ENCODE measurements around the gene SOX1. TPM values are rescaled to one million over a fixed set of nuclear protein-coding genes. Genes with fewer than 3 reads are reported as not detected.

The SOX1 gene
- total RNA-seq, 1 donor, result not detected

- H3K36me3 ChIP-seq (ENCODE audit: insufficient read depth, low read length), result no peaks in the 10 kb centered on the region
- H3K4me3 ChIP-seq (ENCODE audit: insufficient read depth, low read length), result no peak overlapping the region
- H3K4me1 ChIP-seq (ENCODE audit: insufficient read depth, low read length), result no peaks in the 10 kb centered on the region
- no peaks in the 10 kb centered on the region for H4K20me1 ChIP-seq (ENCODE audit: insufficient read depth, low read length)
- no peak overlapping the region for H3K27ac ChIP-seq (ENCODE audit: low read depth, low read length)
- H3K4me2 ChIP-seq (ENCODE audit: insufficient read depth, low read length), result no peak overlapping the region
- H3K9me3 ChIP-seq (ENCODE audit: low read depth, low read length), result no peaks in the 10 kb centered on the region
- no peak for TF ChIP-seq CTCF (IDR thresholded peaks at IDR 0.05; ENCODE audit: extremely low read depth, low read depth, low read length)
- no peaks in the 10 kb centered on the region for H3K79me2 ChIP-seq (ENCODE audit: insufficient read depth, low read length)
- peaks cover 86% of the 10 kb centered on the region for H3K27me3 ChIP-seq (ENCODE audit: insufficient read depth, low read length)
- peak; percentile 80 for DNase-seq (ENCODE audit: insufficient read length, low spot score, missing footprints)
- no peak overlapping the region for H2AFZ ChIP-seq (ENCODE audit: low read length)
Observed at GRCh38 chr13:112061367-112062061, 5.4 kb upstream of the SOX1 start.

GRCh38 chr13:112062072-112062567, 4.8 kb upstream of the SOX1 start:
- peaks cover 85% of the 10 kb centered on the region for H3K27me3 ChIP-seq (ENCODE audit: insufficient read depth, low read length)
- H3K27ac ChIP-seq (ENCODE audit: low read depth, low read length), result no peak overlapping the region
- H3K4me3 ChIP-seq (ENCODE audit: insufficient read depth, low read length), result no peak overlapping the region
- no peak overlapping the region for H3K4me2 ChIP-seq (ENCODE audit: insufficient read depth, low read length)
- no peaks in the 10 kb centered on the region for H3K4me1 ChIP-seq (ENCODE audit: insufficient read depth, low read length)
- no peaks in the 10 kb centered on the region for H3K9me3 ChIP-seq (ENCODE audit: low read depth, low read length)
- H3K36me3 ChIP-seq (ENCODE audit: insufficient read depth, low read length), result no peaks in the 10 kb centered on the region
- H4K20me1 ChIP-seq (ENCODE audit: insufficient read depth, low read length), result no peaks in the 10 kb centered on the region
- DNase-seq (ENCODE audit: insufficient read length, low spot score, missing footprints), result peak; percentile 50
- no peak for TF ChIP-seq CTCF (IDR thresholded peaks at IDR 0.05; ENCODE audit: extremely low read depth, low read depth, low read length)
- H2AFZ ChIP-seq (ENCODE audit: low read length), result no peak overlapping the region
- H3K79me2 ChIP-seq (ENCODE audit: insufficient read depth, low read length), result no peaks in the 10 kb centered on the region

DNA sequence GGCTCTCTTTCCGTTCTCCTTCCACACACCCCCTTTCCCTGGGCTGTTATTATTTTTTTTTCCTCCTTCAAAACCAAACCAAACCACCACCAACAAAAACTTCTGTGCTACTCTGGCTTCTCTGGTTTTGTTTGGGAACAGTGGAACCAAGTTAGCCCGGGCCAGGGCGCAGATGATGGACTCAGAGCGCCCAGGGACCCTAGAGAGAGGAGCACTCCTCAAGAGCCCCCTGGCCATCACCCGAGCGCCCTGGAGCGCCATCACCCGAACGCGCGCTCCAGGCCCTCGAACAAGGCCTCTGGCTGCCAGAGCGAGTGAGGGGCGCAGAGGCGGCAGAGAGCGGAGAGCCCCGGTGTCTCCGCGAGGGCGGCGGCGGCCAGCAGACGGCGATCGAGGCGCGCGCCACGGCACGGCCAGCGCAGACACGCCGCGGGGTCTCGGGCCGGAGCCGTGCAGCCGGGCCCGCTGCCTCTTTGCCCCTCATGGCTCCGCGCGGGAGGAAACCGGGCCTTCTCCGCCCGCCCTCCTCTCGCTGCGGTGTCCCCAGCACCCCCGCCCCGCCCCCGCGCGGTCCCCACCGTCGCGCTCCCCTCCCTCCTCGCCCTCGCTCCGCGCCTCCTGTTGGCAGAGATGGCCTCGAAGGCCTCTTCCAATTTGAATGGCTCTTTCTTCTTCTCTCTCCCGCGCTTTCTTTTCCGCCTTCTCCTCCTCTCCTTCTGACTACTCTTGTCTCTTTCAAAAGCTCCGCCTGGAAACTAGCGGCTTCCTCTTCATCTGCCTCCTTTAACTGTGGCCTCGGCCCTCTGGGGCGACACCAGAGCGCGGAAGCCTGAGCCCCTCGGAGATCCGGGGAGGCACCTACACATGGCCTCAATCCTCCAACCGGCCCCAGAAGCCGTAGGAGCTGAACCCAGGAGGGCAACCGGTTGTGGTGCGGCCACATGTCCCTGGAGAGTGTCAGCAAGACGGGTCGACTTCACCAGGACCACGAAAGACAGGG, 4.1 kb upstream of the SOX1 start:
- H3K27me3 ChIP-seq (ENCODE audit: insufficient read depth, low read length), result peaks cover 83% of the 10 kb centered on the region
- no peak overlapping the region for H3K4me2 ChIP-seq (ENCODE audit: insufficient read depth, low read length)

More for the DNA sequence above, 4.1 kb upstream of the SOX1 start:
- no peak for TF ChIP-seq CTCF (IDR thresholded peaks at IDR 0.05; ENCODE audit: extremely low read depth, low read depth, low read length)
- Histone ChIP-seq H3K36me3 (ENCODE audit: insufficient read depth, low read length) (no peaks in the 10 kb centered on the region), H3K4me3 (ENCODE audit: insufficient read depth, low read length) (no peak overlapping the region), H2AFZ (ENCODE audit: low read length) (no peak overlapping the region), H3K79me2 (ENCODE audit: insufficient read depth, low read length) (no peaks in the 10 kb centered on the region), H3K27ac (ENCODE audit: low read depth, low read length) (no peak overlapping the region), H3K9me3 (ENCODE audit: low read depth, low read length) (no peaks in the 10 kb centered on the region), H3K4me1 (ENCODE audit: insufficient read depth, low read length) (no peaks in the 10 kb centered on the region), H4K20me1 (ENCODE audit: insufficient read depth, low read length) (no peaks in the 10 kb centered on the region)
- peak; percentile 62 for DNase-seq (ENCODE audit: insufficient read length, low spot score, missing footprints)

All from osteoblast (primary cell).